Endodermal cell (in vitro differentiated cells): Measurements from ENCODE around the gene MARK4. TPM values are rescaled to one million over a fixed set of nuclear protein-coding genes. Genes with fewer than 3 reads are reported as not detected.

Experiments
- DNase-seq: peaks from one replicate; pipeline ENCODE4 v3.0.0-alpha.2; 2017
- H3K27ac ChIP-seq: 2 replicates; pipeline ENCODE4 v1.5.1; 2013; ENCODE audit warnings: mild to moderate bottlenecking, low read depth, low read length, moderate library complexity
- H3K27me3 ChIP-seq: 2 replicates; pipeline ENCODE4 v1.6.1; 2013; ENCODE audit warnings: mild to moderate bottlenecking, low read length, moderate library complexity; ENCODE audit not compliant: insufficient read depth, control insufficient read depth, poor library complexity, severe bottlenecking
- H3K36me3 ChIP-seq: 2 replicates; pipeline ENCODE4 v1.7.0; 2013; ENCODE audit warnings: mild to moderate bottlenecking, low read length, moderate library complexity; ENCODE audit not compliant: control insufficient read depth, insufficient read depth
- H3K4me1 ChIP-seq: one replicate; pipeline ENCODE4 v1.7.0; 2013; ENCODE audit warnings: low read length; ENCODE audit not compliant: control insufficient read depth, insufficient read depth
- H3K4me3 ChIP-seq: 2 replicates; pipeline ENCODE4 v1.5.1; 2013; ENCODE audit warnings: mild to moderate bottlenecking, low read length, moderate library complexity
- H3K9ac ChIP-seq: 2 replicates; pipeline ENCODE4 v1.6.1; 2013; ENCODE audit warnings: mild to moderate bottlenecking, low read length, moderate library complexity; ENCODE audit not compliant: poor library complexity, severe bottlenecking; ENCODE audit errors: extremely low read depth
- H3K9me3 ChIP-seq: 2 replicates; pipeline ENCODE4 v1.6.1; 2013; ENCODE audit warnings: mild to moderate bottlenecking, low read length, moderate library complexity; ENCODE audit not compliant: control insufficient read depth
- H3K27ac Mint-ChIP-seq: 2 replicates; pipeline ENCODE4 v1.8.0; 2020; ENCODE audit warnings: mixed read lengths
- H3K27me3 Mint-ChIP-seq: 2 replicates; pipeline ENCODE4 v1.8.0; 2021; ENCODE audit warnings: mild to moderate bottlenecking, mixed read lengths; ENCODE audit not compliant: insufficient read depth
- H3K36me3 Mint-ChIP-seq: 2 replicates; pipeline ENCODE4 v1.8.0; 2020; ENCODE audit warnings: low read depth, mixed read lengths
- H3K4me1 Mint-ChIP-seq: 2 replicates; pipeline ENCODE4 v1.8.0; 2020; ENCODE audit warnings: mixed read lengths
- H3K4me3 Mint-ChIP-seq: 2 replicates; pipeline ENCODE4 v1.8.0; 2020; ENCODE audit warnings: mild to moderate bottlenecking, moderate library complexity, mixed read lengths
- H3K9me3 Mint-ChIP-seq: 2 replicates; pipeline ENCODE4 v1.8.0; 2020; ENCODE audit warnings: mild to moderate bottlenecking, mixed read lengths
- CTCF ChIP-seq: fragments of 200-600 bp; sonication (generic); conservative IDR thresholded peaks from 2 replicates; pipeline ENCODE4 v1.5.0; 2021; ENCODE audit warnings: antibody characterized with exemption, mild to moderate bottlenecking
- WGBS, 2 experiments: methylation state at CpG; one replicate each; pipeline versions ENCODE4 v1.1.5 to v1.1.7; 2013; ENCODE audit warnings: missing lambda C conversion rate in 2 of 2, mixed read lengths in 1 of 2; ENCODE audit not compliant: insufficient coverage in 1 of 2, insufficient read length in 1 of 2; 5-methylcytosine and 5-hydroxymethylcytosine counted together
- total RNA-seq, 2 donors: library from RNA; stranded (reverse); fragmentation: NEBNext Ultra II Directional in 1 of 2; extraction: Animal tissue kit (Norgen Biotek cat#: 25700) in 1 of 2; gene quantifications; 2 replicates in 1 of 2; 3 replicates in 1 of 2; pipeline ENCODE4 v1.2.1, GENCODE V29; 2021

MARK4 gene
- total RNA-seq, 2 donors from 2014 or later, result 74.6 to 90.6 TPM

- H3K4me3 Mint-ChIP-seq, result peak overlapping the region; percentile 60
- H3K4me1 Mint-ChIP-seq, result peaks cover 2% of the 10 kb centered on the region
- Histone ChIP-seq H3K27me3 (peaks cover 22% of the 10 kb centered on the region), H3K36me3 (no peaks in the 10 kb centered on the region), H3K4me3 (no peak overlapping the region), H3K27ac (no peak overlapping the region), H3K9ac (no peak overlapping the region), H3K9me3 (no peaks in the 10 kb centered on the region), H3K4me1 (no peaks in the 10 kb centered on the region)
- peaks cover 70% of the 10 kb centered on the region for H3K27me3 Mint-ChIP-seq
- no peaks in the 10 kb centered on the region for H3K36me3 Mint-ChIP-seq
- H3K27ac Mint-ChIP-seq, result no peak overlapping the region
- H3K9me3 Mint-ChIP-seq, result no peaks in the 10 kb centered on the region
- peak; percentile 85 for DNase-seq
- 55 to 70% methylated on average over 22 to 35 of the region's 35 CpGs for WGBS, 2 experiments
- TF ChIP-seq CTCF, result peak; percentile 30
Measured at GRCh38 chr19:45215391-45216191, 35.5 kb upstream of the MARK4 start.

- Histone ChIP-seq H3K4me1 (no peaks in the 10 kb centered on the region), H3K9ac (no peak overlapping the region), H3K27me3 (peaks cover 22% of the 10 kb centered on the region), H3K4me3 (no peak overlapping the region), H3K9me3 (no peaks in the 10 kb centered on the region), H3K36me3 (no peaks in the 10 kb centered on the region), H3K27ac (no peak overlapping the region)
- no peaks in the 10 kb centered on the region for H3K36me3 Mint-ChIP-seq
- peaks cover 79% of the 10 kb centered on the region for H3K27me3 Mint-ChIP-seq
- H3K27ac Mint-ChIP-seq, result no peak overlapping the region
- no peak for DNase-seq
- no peak for TF ChIP-seq CTCF
- H3K9me3 Mint-ChIP-seq, result no peaks in the 10 kb centered on the region
- peaks cover 2% of the 10 kb centered on the region for H3K4me1 Mint-ChIP-seq
- WGBS, 2 experiments, result 95 to 100% methylated on average over 4 to 6 of the region's 6 CpGs
- H3K4me3 Mint-ChIP-seq, result peak overlapping the region; percentile 34
Measured at GRCh38 chr19:45216667-45217066, 34.4 kb upstream of the MARK4 start.

GRCh38 chr19:45217193-45217956 lies 33.7 kb upstream of the MARK4 start:
- TF ChIP-seq CTCF, result no peak
- peak; percentile 64 for DNase-seq
- H3K9ac ChIP-seq, result no peak overlapping the region
- Mint-ChIP-seq H3K27me3 (peaks cover 86% of the 10 kb centered on the region), H3K9me3 (no peaks in the 10 kb centered on the region), H3K4me1 (peaks cover 2% of the 10 kb centered on the region), H3K4me3 (peak overlapping the region; percentile 34), H3K27ac (no peak overlapping the region), H3K36me3 (no peaks in the 10 kb centered on the region)
- no peak overlapping the region for H3K27ac ChIP-seq
- no peaks in the 10 kb centered on the region for H3K9me3 ChIP-seq
- H3K4me1 ChIP-seq, result no peaks in the 10 kb centered on the region
- no peak overlapping the region for H3K4me3 ChIP-seq
- WGBS, 2 experiments, result 65 to 91% methylated on average over 23 to 46 of the region's 46 CpGs
- peaks cover 22% of the 10 kb centered on the region for H3K27me3 ChIP-seq
- no peaks in the 10 kb centered on the region for H3K36me3 ChIP-seq
